ENCODE measurements around the gene MAN1A1. TPM values are rescaled to one million over a fixed set of nuclear protein-coding genes. Genes with fewer than 3 reads are reported as not detected.

The MAN1A1 gene
- total RNA-seq, 1 donor from 2014 or later, result 52.2 TPM

- Mint-ChIP-seq H3K27me3 (peaks cover 5% of the 10 kb centered on the region), H3K4me1 (ENCODE audit: unreplicated experiment) (peaks cover 6% of the 10 kb centered on the region), H3K4me3 (no peak overlapping the region), H3K36me3 (peaks cover 16% of the 10 kb centered on the region), H3K27ac (no peak overlapping the region), H3K9me3 (no peaks in the 10 kb centered on the region)
- DNase-seq (ENCODE audit: extremely low spot score, unreplicated experiment), result no peak
- no peak for TF ChIP-seq CTCF (conservative IDR thresholded peaks at IDR 0.05)
Measured at GRCh38 chr6:119328892-119329793, 20.4 kb downstream of the MAN1A1 start.

DNA sequence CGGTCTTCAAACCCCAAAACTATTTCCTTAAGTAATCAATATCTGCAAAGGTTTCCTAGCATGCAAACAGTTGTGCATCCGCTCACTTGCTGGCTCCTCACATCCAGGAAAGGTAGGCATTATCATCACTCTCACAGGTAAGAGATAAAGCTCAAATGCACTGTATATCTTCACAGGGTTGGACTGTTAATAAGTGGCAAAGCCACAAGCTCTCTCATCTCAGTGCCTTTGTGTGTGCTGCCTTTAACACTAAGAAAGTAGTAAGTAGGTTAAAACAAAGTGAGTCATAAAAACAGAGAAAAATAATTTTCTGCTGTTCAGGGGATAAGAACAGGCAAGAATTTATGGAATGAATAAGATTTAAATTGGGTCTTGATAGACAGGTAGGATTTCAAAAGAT lies 21.3 kb downstream of the MAN1A1 start:
- H3K4me1 Mint-ChIP-seq (ENCODE audit: unreplicated experiment), result peaks cover 6% of the 10 kb centered on the region
- no peaks in the 10 kb centered on the region for H3K9me3 Mint-ChIP-seq
- peaks cover 5% of the 10 kb centered on the region for H3K27me3 Mint-ChIP-seq
- DNase-seq (ENCODE audit: extremely low spot score, unreplicated experiment), result no peak
- H3K27ac Mint-ChIP-seq, result no peak overlapping the region
- no peak overlapping the region for H3K4me3 Mint-ChIP-seq
- no peak for TF ChIP-seq CTCF (conservative IDR thresholded peaks at IDR 0.05)
- H3K36me3 Mint-ChIP-seq, result peaks cover 16% of the 10 kb centered on the region

- Mint-ChIP-seq H3K9me3 (no peaks in the 10 kb centered on the region), H3K27me3 (peaks cover 5% of the 10 kb centered on the region), H3K36me3 (peaks cover 16% of the 10 kb centered on the region), H3K4me1 (ENCODE audit: unreplicated experiment) (peaks cover 6% of the 10 kb centered on the region), H3K4me3 (no peak overlapping the region), H3K27ac (no peak overlapping the region)
- no peak for TF ChIP-seq CTCF (conservative IDR thresholded peaks at IDR 0.05)
- no peak for DNase-seq (ENCODE audit: extremely low spot score, unreplicated experiment)
Measured at GRCh38 chr6:119327810-119328209, 21.8 kb downstream of the MAN1A1 start.

- Mint-ChIP-seq H3K4me3 (no peak overlapping the region), H3K27me3 (peaks cover 5% of the 10 kb centered on the region), H3K4me1 (ENCODE audit: unreplicated experiment) (peaks cover 6% of the 10 kb centered on the region), H3K27ac (peak overlapping the region; percentile 35), H3K36me3 (peaks cover 16% of the 10 kb centered on the region), H3K9me3 (no peaks in the 10 kb centered on the region)
- no peak for TF ChIP-seq CTCF (conservative IDR thresholded peaks at IDR 0.05)
- DNase-seq (ENCODE audit: extremely low spot score, unreplicated experiment), result no peak
Measured at GRCh38 chr6:119326291-119327005, 23.1 kb downstream of the MAN1A1 start.

GRCh38 chr6:119325559-119326265 lies 23.8 kb downstream of the MAN1A1 start:
- peaks cover 5% of the 10 kb centered on the region for H3K27me3 Mint-ChIP-seq
- H3K27ac Mint-ChIP-seq, result no peak overlapping the region
- H3K4me1 Mint-ChIP-seq (ENCODE audit: unreplicated experiment), result peaks cover 6% of the 10 kb centered on the region
- no peak overlapping the region for H3K4me3 Mint-ChIP-seq
- no peaks in the 10 kb centered on the region for H3K9me3 Mint-ChIP-seq
- no peak for DNase-seq (ENCODE audit: extremely low spot score, unreplicated experiment)
- peaks cover 16% of the 10 kb centered on the region for H3K36me3 Mint-ChIP-seq
- TF ChIP-seq CTCF (conservative IDR thresholded peaks at IDR 0.05), result no peak

Data from type B pancreatic cell (in vitro differentiated cells).